Uterus (tissue), 2 donors: ENCODE measurements around the gene METAP1D.

Experiments
- CTCF ChIP-seq, 4 experiments: fragments of 200-600 bp in 2 of 4; fragments of 450-650 bp in 2 of 4; sonication (generic) in 2 of 4; IDR thresholded peaks; one replicate each; pipeline ENCODE4 v1.5.1; 2016 to 2019; ENCODE audit warnings: antibody characterized with exemption in 4 of 4, mild to moderate bottlenecking in 2 of 4, moderate library complexity in 1 of 4
- POLR2A ChIP-seq, 2 donors: fragments of 450-650 bp; IDR thresholded peaks; one replicate each; pipeline ENCODE4 v1.6.1; 2016; ENCODE audit warnings: antibody characterized with exemption in 2 of 2, mild to moderate bottlenecking in 1 of 2, moderate library complexity in 1 of 2

DNA sequence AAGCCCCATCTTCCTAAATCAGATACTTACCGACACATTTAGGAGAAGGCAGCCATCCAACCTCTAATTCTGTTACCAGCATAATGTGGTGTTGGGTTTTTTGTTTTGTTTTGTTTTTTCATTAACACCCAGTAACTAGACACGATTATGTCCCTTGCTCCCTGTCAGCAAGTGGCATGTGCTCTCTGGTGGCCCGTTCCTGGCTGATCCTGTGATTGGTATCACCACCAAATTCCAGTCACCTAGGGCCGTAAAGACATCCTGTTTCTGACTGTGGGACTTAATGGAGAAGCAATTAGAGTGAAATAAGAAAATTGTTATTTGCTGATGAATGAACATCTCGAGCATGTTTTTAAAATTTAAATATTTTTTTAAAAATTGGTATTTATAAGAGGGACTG lies 79.7 kb downstream of the METAP1D start:
- TF ChIP-seq CTCF (IDR thresholded peaks at IDR 0.05) = no peak
- TF ChIP-seq POLR2A (IDR thresholded peaks at IDR 0.05) = no peak
